A673 (cell line): ENCODE measurements around the gene PCDH18.

Experiments
- EZH2 ChIP-seq: fragments of 200-600 bp; sonication (generic); IDR thresholded peaks from 2 replicates; pipeline ENCODE4 v1.6.1; 2017; ENCODE audit warnings: borderline replicate concordance, low read depth, mild to moderate bottlenecking, mixed read lengths, antibody characterized with exemption, low read length; ENCODE audit not compliant: poor library complexity, severe bottlenecking
- TF ChIP-seq, protein P1 (sequence below): fragments of 300-800, 200-600 bp; sonication (generic); conservative IDR thresholded peaks from 2 replicates; pipeline ENCODE4 v1.5.1; 2017; ENCODE audit warnings: low read depth, mild to moderate bottlenecking, antibody characterized with exemption, low read length, moderate library complexity, mixed read lengths

GRCh38 chr4:137541876-137542646, 9.8 kb upstream of the PCDH18 start:
- TF ChIP-seq EZH2, result no peak
- TF ChIP-seq, protein P1, sequence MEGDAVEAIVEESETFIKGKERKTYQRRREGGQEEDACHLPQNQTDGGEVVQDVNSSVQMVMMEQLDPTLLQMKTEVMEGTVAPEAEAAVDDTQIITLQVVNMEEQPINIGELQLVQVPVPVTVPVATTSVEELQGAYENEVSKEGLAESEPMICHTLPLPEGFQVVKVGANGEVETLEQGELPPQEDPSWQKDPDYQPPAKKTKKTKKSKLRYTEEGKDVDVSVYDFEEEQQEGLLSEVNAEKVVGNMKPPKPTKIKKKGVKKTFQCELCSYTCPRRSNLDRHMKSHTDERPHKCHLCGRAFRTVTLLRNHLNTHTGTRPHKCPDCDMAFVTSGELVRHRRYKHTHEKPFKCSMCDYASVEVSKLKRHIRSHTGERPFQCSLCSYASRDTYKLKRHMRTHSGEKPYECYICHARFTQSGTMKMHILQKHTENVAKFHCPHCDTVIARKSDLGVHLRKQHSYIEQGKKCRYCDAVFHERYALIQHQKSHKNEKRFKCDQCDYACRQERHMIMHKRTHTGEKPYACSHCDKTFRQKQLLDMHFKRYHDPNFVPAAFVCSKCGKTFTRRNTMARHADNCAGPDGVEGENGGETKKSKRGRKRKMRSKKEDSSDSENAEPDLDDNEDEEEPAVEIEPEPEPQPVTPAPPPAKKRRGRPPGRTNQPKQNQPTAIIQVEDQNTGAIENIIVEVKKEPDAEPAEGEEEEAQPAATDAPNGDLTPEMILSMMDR, result no peak
